Heart right ventricle (tissue), 16 donors: Measurements from ENCODE around the gene PLXNA2. TPM values are rescaled to one million over a fixed set of nuclear protein-coding genes. Genes with fewer than 3 reads are reported as not detected.

Experiments
- ATAC-seq, 8 donors: fragments of 200-7000 bp; cut with Tn5 transposase; one replicate each; pipeline ENCODE4 v1.9.1; 2020; ENCODE audit warnings: mild to moderate bottlenecking in 8 of 8, moderate library complexity in 8 of 8, moderate number of reproducible peaks in 1 of 8
- DNase-seq, 2 donors: peaks; one replicate each; pipeline ENCODE4 v3.0.0-alpha.2; 2020
- H3K27ac ChIP-seq, 10 donors: fragments of 200-600 bp; sonication (generic) in 2 of 10; one replicate each; pipeline versions ENCODE4 v1.5.0 to v1.8.0; 2020 to 2022; ENCODE audit warnings: mild to moderate bottlenecking in 3 of 10
- H3K27me3 ChIP-seq, 7 donors: fragments of 200-600 bp; one replicate each; pipeline ENCODE4 v1.8.0; 2021 to 2022; ENCODE audit warnings: mild to moderate bottlenecking in 2 of 7
- H3K36me3 ChIP-seq, 9 donors: fragments of 200-600 bp; sonication (generic) in 1 of 9; one replicate each; pipeline versions ENCODE4 v1.5.0 to v1.8.0; 2020 to 2022; ENCODE audit warnings: mild to moderate bottlenecking in 2 of 9
- H3K4me1 ChIP-seq, 9 donors: fragments of 200-600 bp; sonication (generic) in 1 of 9; one replicate each; pipeline versions ENCODE4 v1.5.0 to v1.8.0; 2020 to 2022; ENCODE audit warnings: mild to moderate bottlenecking in 4 of 9
- H3K4me3 ChIP-seq, 10 donors: fragments of 200-600 bp; sonication (generic) in 2 of 10; one replicate each; pipeline versions ENCODE4 v1.5.0 to v1.8.0; 2020 to 2022; ENCODE audit warnings: mild to moderate bottlenecking in 7 of 10, moderate library complexity in 2 of 10
- H3K9me3 ChIP-seq, 11 donors: fragments of 200-600 bp in 10 of 11; sonication (generic) in 2 of 11; one replicate each; pipeline versions ENCODE4 v1.5.0 to v1.8.0; 2013 to 2022; ENCODE audit warnings: mild to moderate bottlenecking in 2 of 11, control low read depth in 1 of 11, moderate library complexity in 1 of 11
- CTCF ChIP-seq, 9 donors: fragments of 200-600 bp; sonication (generic) in 2 of 9; IDR thresholded peaks; one replicate each; pipeline versions ENCODE4 v1.5.0 to v1.8.0; 2021 to 2022; ENCODE audit warnings: antibody characterized with exemption in 9 of 9, mild to moderate bottlenecking in 5 of 9, moderate library complexity in 1 of 9
- WGBS, 2 donors: extraction: QIAGEN DNeasy Blood & Tissue Kit; methylation state at CpG; one replicate each; pipeline ENCODE4 v1.1.7; 2013; ENCODE audit warnings: inconsistent platforms in 1 of 2; 5-methylcytosine and 5-hydroxymethylcytosine counted together
- intact Hi-C, 10 donors: fragments of 100-400 bp; cut with DNase I; formaldehyde crosslinking; loops; one replicate each; pipeline versions ENCODE4 v1.11.1 to v1.14.2; 2022
- polyA plus RNA-seq, 2 donors: library from polyadenylated mRNA; stranded (reverse); fragments of 200-250 nt; gene quantifications; one replicate each; pipeline ENCODE4 v1.2.3, GENCODE V29; 2013
- total RNA-seq, 10 donors: library from RNA; stranded (reverse); fragmentation: NEBNext Ultra II Directional in 3 of 10; extraction: Animal tissue kit (Norgen Biotek cat#: 25700) in 3 of 10; gene quantifications; one replicate each; pipeline versions ENCODE4 v1.2.1 to v1.2.4, GENCODE V29; 2021 to 2023
- donor health status: Arrhythmogenic right ventricular cardiomyopathy.
- donor health status: ischemic (EF 13 %, LVEDD 7.1; RV severe dilation, severe dysfunction).
- donor health status: healthy with polysubstance abuse.
- donor health status: DM: no; HTN: yes; CAD: no.
- donor health status: DM: no; HTN: no; CAD: no.
- donor health status: ischemic (EF 25% LVEDD 6.9; RV normal size, moderate dysfunction).
- donor health status: ischemic (EF 25% LVEDD 5.7; RV mildly dilated, moderate dysfunction).
- donor health status: healthy.
- donor health status: DM: yes; HTN: yes; CAD: no.
- donor health status: Ischemic cardiomyopathy.
- donor health status: ischemic (EF 35%, LVEDD 5.7; RV mildly dilated, moderate dysfunction).
- donor health status: nonischemic (EF 11% LVEDD 7.7; RV severe dilation, severe dysfunction).
- donor health status: DM: yes; HTN: yes; CAD: no.
- donor health status: PGD.
- donor health status: ischemic (EF 29% LVEDD 5.4; RV normal size, mild dysfunction).
- donor health status: nonischemic (EF 23%, LVEDD 6.1; RV moderate dilation, normal function).

PLXNA2 gene
- total and polyA plus RNA-seq, 12 donors: 6.1 to 31.6 (median 17.9) TPM

- DNase-seq (peak in 1 of 2 donors; percentile 57), ATAC-seq (peak; percentile 16 to 62 (median 38))
- Histone ChIP-seq H3K27ac (peak overlapping the region; percentile 11 to 89 (median 73)), H3K4me3 (no peak overlapping the region), H3K36me3 (peaks cover 0 to 26% (median 0%) of the 10 kb centered on the region in 9 donors), H3K4me1 (peaks cover 34 to 91% (median 82%) of the 10 kb centered on the region in 9 donors), H3K27me3 (no peaks in the 10 kb centered on the region), H3K9me3 (no peaks in the 10 kb centered on the region)
- intact Hi-C loops: loop anchor here in 4 of 10 donors (2.0 to 5.0 kb wide), 3 partner anchors 15 to 62 kb away; no protein-coding TSS in a partner anchor
- no peak for TF ChIP-seq CTCF (IDR thresholded peaks at IDR 0.05)
- WGBS, 2 donors: 60 to 61% methylated on average over 7 of the region's 7 CpGs
Observed at GRCh38 chr1:208203848-208204609, 40.2 kb downstream of the PLXNA2 start.

- no peaks in the 10 kb centered on the region for H3K9me3 ChIP-seq
- ATAC-seq (peak; percentile 21 to 51 (median 26)), DNase-seq (peak; percentile 71)
- intact Hi-C loops: loop anchor here in 4 of 10 donors (5.0 kb wide), 2 partner anchors 34 to 61 kb away; no protein-coding TSS in a partner anchor
- H3K4me3 ChIP-seq: peak overlapping the region in 1 of 10 donors; percentile 11
- H3K27me3 ChIP-seq: no peaks in the 10 kb centered on the region
- H3K36me3 ChIP-seq: peaks cover 0 to 26% (median 0%) of the 10 kb centered on the region in 9 donors
- TF ChIP-seq CTCF (IDR thresholded peaks at IDR 0.05): no peak
- WGBS, 2 donors: 47 to 57% methylated on average over 13 of the region's 13 CpGs
- peaks cover 34 to 84% (median 75%) of the 10 kb centered on the region in 9 donors for H3K4me1 ChIP-seq
- peak overlapping the region; percentile 11 to 89 (median 73) for H3K27ac ChIP-seq
Observed at GRCh38 chr1:208203127-208203847, 40.9 kb downstream of the PLXNA2 start.

GRCh38 chr1:208202333-208202995 is 41.7 kb downstream of the PLXNA2 start:
- H3K9me3 ChIP-seq: no peaks in the 10 kb centered on the region
- peaks cover 0 to 30% (median 0%) of the 10 kb centered on the region in 9 donors for H3K36me3 ChIP-seq
- no peak for TF ChIP-seq CTCF (IDR thresholded peaks at IDR 0.05)
- intact Hi-C loops: loop anchor here in 4 of 10 donors (5.0 kb wide), 2 partner anchors 35 to 60 kb away; no protein-coding TSS in a partner anchor
- WGBS, 2 donors: 83 to 86% methylated on average over 5 of the region's 5 CpGs
- peaks cover 27 to 77% (median 67%) of the 10 kb centered on the region in 9 donors for H3K4me1 ChIP-seq
- peak overlapping the region; percentile 11 to 89 (median 73) for H3K27ac ChIP-seq
- ATAC-seq (no peak), DNase-seq (no peak)
- H3K27me3 ChIP-seq: no peaks in the 10 kb centered on the region
- no peak overlapping the region for H3K4me3 ChIP-seq

- 22 to 28% methylated on average over 4 of the region's 4 CpGs for WGBS, 2 donors
- ATAC-seq (peak; percentile 34 to 86 (median 73)), DNase-seq (peak in 1 of 2 donors; percentile 72)
- Histone ChIP-seq H3K4me3 (no peak overlapping the region), H3K4me1 (peaks cover 27 to 70% (median 57%) of the 10 kb centered on the region in 9 donors), H3K27me3 (no peaks in the 10 kb centered on the region), H3K9me3 (no peaks in the 10 kb centered on the region), H3K27ac (peak overlapping the region in 9 of 10 donors; percentile 19 to 89 (median 75)), H3K36me3 (peaks cover 0 to 34% (median 0%) of the 10 kb centered on the region in 9 donors)
- intact Hi-C loops: loop anchor here in 4 of 10 donors (5.0 kb wide), 2 partner anchors 36 to 59 kb away; no protein-coding TSS in a partner anchor
- no peak for TF ChIP-seq CTCF (IDR thresholded peaks at IDR 0.05)
Observed at GRCh38 chr1:208201229-208201628, 43.0 kb downstream of the PLXNA2 start.
